GM23338 (cell line): ENCODE measurements around the gene RNGTT. TPM values are rescaled to one million over a fixed set of nuclear protein-coding genes. Genes with fewer than 3 reads are reported as not detected.

ENCODE experiments used
- ATAC-seq: fragments of 200-7000 bp; cut with Tn5 transposase; 3 replicates; pipeline ENCODE4 v1.9.1; 2020
- DNase-seq: peaks from one replicate; pipeline ENCODE4 v3.0.0-alpha.2; 2015; ENCODE audit warnings: low spot score
- H2AFZ ChIP-seq: fragments of 200-600 bp; sonication (generic); 2 replicates; pipeline ENCODE4 v1.8.0; 2016; ENCODE audit warnings: antibody characterized with exemption, mild to moderate bottlenecking, moderate library complexity
- H3F3A ChIP-seq: fragments of 200-600 bp; sonication (generic); replicated peaks from 2 replicates; pipeline ENCODE4 v1.8.0; 2017; ENCODE audit warnings: antibody characterized with exemption, mixed run types, low read depth
- H3K27ac ChIP-seq: fragments of 200-600 bp; sonication (generic); 2 replicates; pipeline ENCODE4 v1.6.1; 2016; ENCODE audit warnings: low read depth
- H3K27me3 ChIP-seq: fragments of 200-600 bp; sonication (generic); 2 replicates; pipeline ENCODE4 v1.8.0; 2016; ENCODE audit warnings: mild to moderate bottlenecking, mixed run types, moderate library complexity; ENCODE audit not compliant: insufficient read depth
- H3K36me3 ChIP-seq: fragments of 200-600 bp; sonication (generic); 2 replicates; pipeline ENCODE4 v1.8.0; 2016; ENCODE audit warnings: mild to moderate bottlenecking; ENCODE audit not compliant: insufficient read depth
- H3K4me1 ChIP-seq: fragments of 200-600 bp; sonication (generic); 2 replicates; pipeline ENCODE4 v1.8.0; 2016; ENCODE audit warnings: mild to moderate bottlenecking, moderate library complexity; ENCODE audit not compliant: insufficient read depth
- H3K4me2 ChIP-seq: fragments of 200-600 bp; sonication (generic); 2 replicates; pipeline ENCODE4 v1.7.1; 2017; ENCODE audit warnings: mixed run types
- H3K4me3 ChIP-seq: fragments of 200-600 bp; sonication (generic); 2 replicates; pipeline ENCODE4 v1.6.1; 2016; ENCODE audit warnings: mixed run types
- H3K79me2 ChIP-seq: fragments of 200-600 bp; sonication (generic); replicated peaks from 2 replicates; pipeline ENCODE4 v1.8.0; 2017; ENCODE audit warnings: mild to moderate bottlenecking; ENCODE audit not compliant: insufficient read depth
- H3K9me2 ChIP-seq: fragments of 200-600 bp; sonication (generic); 2 replicates; pipeline ENCODE4 v1.8.0; 2017; ENCODE audit not compliant: insufficient read depth
- H4K20me1 ChIP-seq: fragments of 200-600 bp; sonication (generic); replicated peaks from 2 replicates; pipeline ENCODE4 v1.8.0; 2017; ENCODE audit warnings: mild to moderate bottlenecking; ENCODE audit not compliant: insufficient read depth
- H3K27ac Mint-ChIP-seq: 2 replicates; pipeline ENCODE4 v1.8.0; 2020; ENCODE audit warnings: inconsistent platforms, mild to moderate bottlenecking, moderate library complexity, mixed read lengths
- H3K27me3 Mint-ChIP-seq: 3 replicates; pipeline ENCODE4 v1.8.0; 2022; ENCODE audit warnings: low read depth, mild to moderate bottlenecking, moderate library complexity, mixed read lengths, inconsistent platforms; ENCODE audit not compliant: insufficient read depth, poor library complexity
- H3K36me3 Mint-ChIP-seq: 3 replicates; pipeline ENCODE4 v1.8.0; 2021; ENCODE audit warnings: low read depth, mild to moderate bottlenecking, inconsistent platforms, moderate library complexity, mixed read lengths
- H3K4me1 Mint-ChIP-seq: 3 replicates; pipeline ENCODE4 v1.8.0; 2020; ENCODE audit warnings: mild to moderate bottlenecking, inconsistent platforms, mixed read lengths
- H3K4me3 Mint-ChIP-seq: 3 replicates; pipeline ENCODE4 v1.8.0; 2021; ENCODE audit warnings: moderate library complexity, mild to moderate bottlenecking, inconsistent platforms, mixed read lengths
- H3K9me3 Mint-ChIP-seq: 3 replicates; pipeline ENCODE4 v1.8.0; 2020; ENCODE audit warnings: moderate library complexity, mild to moderate bottlenecking, inconsistent platforms, mixed read lengths
- CREB1 ChIP-seq: fragments of 250-450 bp; sonication (Bioruptor Pico); IDR thresholded peaks from 2 replicates; pipeline ENCODE4 v1.5.0; 2020; ENCODE audit warnings: low read depth, mild to moderate bottlenecking, moderate library complexity
- EZH2 ChIP-seq: fragments of 200-600 bp; sonication (generic); IDR thresholded peaks from one replicate; pipeline ENCODE4 v1.8.0; 2017; ENCODE audit warnings: antibody characterized with exemption, mild to moderate bottlenecking, low read depth; ENCODE audit not compliant: unreplicated experiment
- EZH2phosphoT487 ChIP-seq: fragments of 200-600 bp; sonication (generic); IDR thresholded peaks from one replicate; pipeline ENCODE4 v1.8.1; 2018; ENCODE audit warnings: antibody characterized with exemption; ENCODE audit not compliant: unreplicated experiment
- JUNB ChIP-seq: IDR thresholded peaks from one replicate; pipeline ENCODE4 v1.6.1; 2016; ENCODE audit warnings: antibody characterized with exemption; ENCODE audit not compliant: unreplicated experiment
- NANOG ChIP-seq: IDR thresholded peaks from 2 replicates; pipeline ENCODE4 v1.6.1; 2016; ENCODE audit warnings: antibody characterized with exemption, borderline replicate concordance
- POLR2AphosphoS5 ChIP-seq: IDR thresholded peaks from 2 replicates; pipeline ENCODE4 v1.6.1; 2016; ENCODE audit warnings: antibody characterized with exemption, low read depth
- STAT1 ChIP-seq: IDR thresholded peaks from one replicate; pipeline ENCODE4 v1.6.1; 2016; ENCODE audit warnings: antibody characterized with exemption; ENCODE audit not compliant: unreplicated experiment
- ZNF114 ChIP-seq: fragments of 250-450 bp; sonication (Bioruptor Pico); IDR thresholded peaks from 2 replicates; pipeline ENCODE4 v1.5.0; 2020; ENCODE audit warnings: mild to moderate bottlenecking, moderate library complexity
- ZNF331 ChIP-seq: fragments of 250-450 bp; sonication (Bioruptor Pico); IDR thresholded peaks from 2 replicates; pipeline ENCODE4 v1.5.0; 2020; ENCODE audit warnings: low read depth, mild to moderate bottlenecking, moderate library complexity
- polyA plus RNA-seq: library from polyadenylated mRNA; unstranded; fragments of >200 nt; fragmentation: Nextera tagmentation; extraction: Ambion mirVana; gene quantifications from 2 replicates; pipeline ENCODE4 v1.2.1, GENCODE V29; 2016
- total RNA-seq: library from RNA; depleted of rRNA; stranded (reverse); fragments of >200 nt; shearing (Covaris generic); gene quantifications from 2 replicates; pipeline ENCODE4 v1.2.3, GENCODE V29; 2014
- TF ChIP-seq, protein P1 (sequence below): IDR thresholded peaks from 2 replicates; pipeline ENCODE4 v1.6.1; 2016; ENCODE audit warnings: antibody characterized with exemption
- TF ChIP-seq, protein P2 (sequence below), 2 experiments: fragments of 200-600 bp in 1 of 2; sonication (generic) in 1 of 2; conservative IDR thresholded peaks; 2 replicates each; pipeline versions ENCODE4 v1.5.1 to v1.6.1; 2016 to 2017; ENCODE audit warnings: antibody characterized with exemption in 2 of 2, low read depth in 2 of 2, mild to moderate bottlenecking in 2 of 2, moderate library complexity in 1 of 2
- TF ChIP-seq, protein P3 (sequence below): fragments of 250-450 bp; sonication (Bioruptor Pico); IDR thresholded peaks from 2 replicates; pipeline ENCODE4 v1.5.0; 2020; ENCODE audit warnings: mild to moderate bottlenecking, moderate library complexity

RNGTT gene
- total and polyA plus RNA-seq, 2 experiments from 2014 or later: 11.2 to 29.2 TPM

DNA sequence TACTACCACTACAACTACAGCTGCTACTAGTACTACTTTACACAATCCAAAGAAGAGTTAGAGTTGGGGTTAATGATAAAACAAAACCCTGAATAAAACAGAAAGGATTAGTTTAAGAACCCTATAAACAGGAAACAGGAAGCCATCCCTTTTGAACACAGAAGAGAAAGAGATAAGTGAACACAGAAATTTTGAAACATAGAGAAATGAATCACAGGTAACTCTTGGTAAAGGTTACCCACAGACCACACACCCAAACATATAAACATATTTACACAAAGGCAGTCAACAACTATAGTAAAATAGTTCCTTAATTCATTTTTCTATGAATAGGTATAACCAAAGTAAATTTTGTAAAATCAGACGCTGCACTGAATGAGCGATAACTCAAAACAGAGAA is 98.1 kb downstream of the RNGTT start:
- H3K4me1 Mint-ChIP-seq: peaks cover 3% of the 10 kb centered on the region; the same call in 1 of the 3 replicates
- H3K4me3 Mint-ChIP-seq: no peak overlapping the region
- TF ChIP-seq, protein P1, sequence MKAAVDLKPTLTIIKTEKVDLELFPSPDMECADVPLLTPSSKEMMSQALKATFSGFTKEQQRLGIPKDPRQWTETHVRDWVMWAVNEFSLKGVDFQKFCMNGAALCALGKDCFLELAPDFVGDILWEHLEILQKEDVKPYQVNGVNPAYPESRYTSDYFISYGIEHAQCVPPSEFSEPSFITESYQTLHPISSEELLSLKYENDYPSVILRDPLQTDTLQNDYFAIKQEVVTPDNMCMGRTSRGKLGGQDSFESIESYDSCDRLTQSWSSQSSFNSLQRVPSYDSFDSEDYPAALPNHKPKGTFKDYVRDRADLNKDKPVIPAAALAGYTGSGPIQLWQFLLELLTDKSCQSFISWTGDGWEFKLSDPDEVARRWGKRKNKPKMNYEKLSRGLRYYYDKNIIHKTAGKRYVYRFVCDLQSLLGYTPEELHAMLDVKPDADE: no peak
- no peak for TF ChIP-seq EZH2
- TF ChIP-seq ZNF114 (CRISPR knock-in tag): no peak
- no peak for TF ChIP-seq EZH2phosphoT487
- TF ChIP-seq, protein P2, sequence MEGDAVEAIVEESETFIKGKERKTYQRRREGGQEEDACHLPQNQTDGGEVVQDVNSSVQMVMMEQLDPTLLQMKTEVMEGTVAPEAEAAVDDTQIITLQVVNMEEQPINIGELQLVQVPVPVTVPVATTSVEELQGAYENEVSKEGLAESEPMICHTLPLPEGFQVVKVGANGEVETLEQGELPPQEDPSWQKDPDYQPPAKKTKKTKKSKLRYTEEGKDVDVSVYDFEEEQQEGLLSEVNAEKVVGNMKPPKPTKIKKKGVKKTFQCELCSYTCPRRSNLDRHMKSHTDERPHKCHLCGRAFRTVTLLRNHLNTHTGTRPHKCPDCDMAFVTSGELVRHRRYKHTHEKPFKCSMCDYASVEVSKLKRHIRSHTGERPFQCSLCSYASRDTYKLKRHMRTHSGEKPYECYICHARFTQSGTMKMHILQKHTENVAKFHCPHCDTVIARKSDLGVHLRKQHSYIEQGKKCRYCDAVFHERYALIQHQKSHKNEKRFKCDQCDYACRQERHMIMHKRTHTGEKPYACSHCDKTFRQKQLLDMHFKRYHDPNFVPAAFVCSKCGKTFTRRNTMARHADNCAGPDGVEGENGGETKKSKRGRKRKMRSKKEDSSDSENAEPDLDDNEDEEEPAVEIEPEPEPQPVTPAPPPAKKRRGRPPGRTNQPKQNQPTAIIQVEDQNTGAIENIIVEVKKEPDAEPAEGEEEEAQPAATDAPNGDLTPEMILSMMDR (conservative IDR thresholded peaks at IDR 0.05; ENCODE audit: low read depth in 2 of 2): no peak
- no peak for TF ChIP-seq POLR2AphosphoS5
- no peak for TF ChIP-seq STAT1
- no peak for TF ChIP-seq NANOG
- no peak for TF ChIP-seq CREB1 (CRISPR knock-in tag)
- TF ChIP-seq, protein P3, sequence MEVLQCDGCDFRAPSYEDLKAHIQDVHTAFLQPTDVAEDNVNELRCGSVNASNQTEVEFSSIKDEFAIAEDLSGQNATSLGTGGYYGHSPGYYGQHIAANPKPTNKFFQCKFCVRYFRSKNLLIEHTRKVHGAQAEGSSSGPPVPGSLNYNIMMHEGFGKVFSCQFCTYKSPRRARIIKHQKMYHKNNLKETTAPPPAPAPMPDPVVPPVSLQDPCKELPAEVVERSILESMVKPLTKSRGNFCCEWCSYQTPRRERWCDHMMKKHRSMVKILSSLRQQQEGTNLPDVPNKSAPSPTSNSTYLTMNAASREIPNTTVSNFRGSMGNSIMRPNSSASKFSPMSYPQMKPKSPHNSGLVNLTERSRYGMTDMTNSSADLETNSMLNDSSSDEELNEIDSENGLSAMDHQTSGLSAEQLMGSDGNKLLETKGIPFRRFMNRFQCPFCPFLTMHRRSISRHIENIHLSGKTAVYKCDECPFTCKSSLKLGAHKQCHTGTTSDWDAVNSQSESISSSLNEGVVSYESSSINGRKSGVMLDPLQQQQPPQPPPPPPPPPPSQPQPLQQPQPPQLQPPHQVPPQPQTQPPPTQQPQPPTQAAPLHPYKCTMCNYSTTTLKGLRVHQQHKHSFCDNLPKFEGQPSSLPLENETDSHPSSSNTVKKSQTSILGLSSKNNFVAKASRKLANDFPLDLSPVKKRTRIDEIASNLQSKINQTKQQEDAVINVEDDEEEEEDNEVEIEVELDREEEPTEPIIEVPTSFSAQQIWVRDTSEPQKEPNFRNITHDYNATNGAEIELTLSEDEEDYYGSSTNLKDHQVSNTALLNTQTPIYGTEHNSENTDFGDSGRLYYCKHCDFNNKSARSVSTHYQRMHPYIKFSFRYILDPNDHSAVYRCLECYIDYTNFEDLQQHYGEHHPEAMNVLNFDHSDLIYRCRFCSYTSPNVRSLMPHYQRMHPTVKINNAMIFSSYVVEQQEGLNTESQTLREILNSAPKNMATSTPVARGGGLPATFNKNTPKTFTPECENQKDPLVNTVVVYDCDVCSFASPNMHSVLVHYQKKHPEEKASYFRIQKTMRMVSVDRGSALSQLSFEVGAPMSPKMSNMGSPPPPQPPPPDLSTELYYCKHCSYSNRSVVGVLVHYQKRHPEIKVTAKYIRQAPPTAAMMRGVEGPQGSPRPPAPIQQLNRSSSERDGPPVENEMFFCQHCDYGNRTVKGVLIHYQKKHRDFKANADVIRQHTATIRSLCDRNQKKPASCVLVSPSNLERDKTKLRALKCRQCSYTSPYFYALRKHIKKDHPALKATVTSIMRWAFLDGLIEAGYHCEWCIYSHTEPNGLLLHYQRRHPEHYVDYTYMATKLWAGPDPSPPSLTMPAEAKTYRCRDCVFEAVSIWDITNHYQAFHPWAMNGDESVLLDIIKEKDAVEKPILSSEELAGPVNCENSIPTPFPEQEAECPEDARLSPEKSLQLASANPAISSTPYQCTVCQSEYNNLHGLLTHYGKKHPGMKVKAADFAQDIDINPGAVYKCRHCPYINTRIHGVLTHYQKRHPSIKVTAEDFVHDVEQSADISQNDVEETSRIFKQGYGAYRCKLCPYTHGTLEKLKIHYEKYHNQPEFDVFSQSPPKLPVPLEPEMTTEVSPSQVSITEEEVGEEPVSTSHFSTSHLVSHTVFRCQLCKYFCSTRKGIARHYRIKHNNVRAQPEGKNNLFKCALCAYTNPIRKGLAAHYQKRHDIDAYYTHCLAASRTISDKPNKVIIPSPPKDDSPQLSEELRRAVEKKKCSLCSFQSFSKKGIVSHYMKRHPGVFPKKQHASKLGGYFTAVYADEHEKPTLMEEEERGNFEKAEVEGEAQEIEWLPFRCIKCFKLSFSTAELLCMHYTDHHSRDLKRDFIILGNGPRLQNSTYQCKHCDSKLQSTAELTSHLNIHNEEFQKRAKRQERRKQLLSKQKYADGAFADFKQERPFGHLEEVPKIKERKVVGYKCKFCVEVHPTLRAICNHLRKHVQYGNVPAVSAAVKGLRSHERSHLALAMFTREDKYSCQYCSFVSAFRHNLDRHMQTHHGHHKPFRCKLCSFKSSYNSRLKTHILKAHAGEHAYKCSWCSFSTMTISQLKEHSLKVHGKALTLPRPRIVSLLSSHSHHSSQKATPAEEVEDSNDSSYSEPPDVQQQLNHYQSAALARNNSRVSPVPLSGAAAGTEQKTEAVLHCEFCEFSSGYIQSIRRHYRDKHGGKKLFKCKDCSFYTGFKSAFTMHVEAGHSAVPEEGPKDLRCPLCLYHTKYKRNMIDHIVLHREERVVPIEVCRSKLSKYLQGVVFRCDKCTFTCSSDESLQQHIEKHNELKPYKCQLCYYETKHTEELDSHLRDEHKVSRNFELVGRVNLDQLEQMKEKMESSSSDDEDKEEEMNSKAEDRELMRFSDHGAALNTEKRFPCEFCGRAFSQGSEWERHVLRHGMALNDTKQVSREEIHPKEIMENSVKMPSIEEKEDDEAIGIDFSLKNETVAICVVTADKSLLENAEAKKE (CRISPR knock-in tag): no peak
- TF ChIP-seq JUNB: no peak
- TF ChIP-seq ZNF331 (CRISPR knock-in tag): no peak

More for the DNA sequence above, 98.1 kb downstream of the RNGTT start:
- no peak overlapping the region for H3K4me3 ChIP-seq
- H3K9me2 ChIP-seq: no peaks in the 10 kb centered on the region
- H3K79me2 ChIP-seq: no peaks in the 10 kb centered on the region
- peaks cover 2% of the 10 kb centered on the region for H3K27me3 Mint-ChIP-seq
- H3F3A ChIP-seq: no peaks in the 10 kb centered on the region
- no peaks in the 10 kb centered on the region for H3K9me3 Mint-ChIP-seq
- H3K4me1 ChIP-seq: no peaks in the 10 kb centered on the region
- no peak overlapping the region for H3K27ac ChIP-seq
- H4K20me1 ChIP-seq: 0 out of 2 replicates have a peak, but pooled peaks cover 2% of the 10 kb centered on the region
- no peak for ATAC-seq
- DNase-seq: no peak
- no peak overlapping the region for H2AFZ ChIP-seq
- H3K4me2 ChIP-seq: no peak overlapping the region
- H3K36me3 ChIP-seq: no peaks in the 10 kb centered on the region
- H3K27me3 ChIP-seq: no peaks in the 10 kb centered on the region
- no peaks in the 10 kb centered on the region; the same call in 2 of the 3 replicates for H3K36me3 Mint-ChIP-seq
- H3K27ac Mint-ChIP-seq: no peak overlapping the region
